GM19099 (cell line): ENCODE data around the gene DDX18.

Experiments
- POLR2A ChIP-seq: IDR thresholded peaks from 3 replicates; pipeline ENCODE4 v1.6.1; 2011; ENCODE audit warnings: low read depth; ENCODE audit not compliant: insufficient read length; ENCODE audit errors: extremely low read depth

Gene DDX18

DNA sequence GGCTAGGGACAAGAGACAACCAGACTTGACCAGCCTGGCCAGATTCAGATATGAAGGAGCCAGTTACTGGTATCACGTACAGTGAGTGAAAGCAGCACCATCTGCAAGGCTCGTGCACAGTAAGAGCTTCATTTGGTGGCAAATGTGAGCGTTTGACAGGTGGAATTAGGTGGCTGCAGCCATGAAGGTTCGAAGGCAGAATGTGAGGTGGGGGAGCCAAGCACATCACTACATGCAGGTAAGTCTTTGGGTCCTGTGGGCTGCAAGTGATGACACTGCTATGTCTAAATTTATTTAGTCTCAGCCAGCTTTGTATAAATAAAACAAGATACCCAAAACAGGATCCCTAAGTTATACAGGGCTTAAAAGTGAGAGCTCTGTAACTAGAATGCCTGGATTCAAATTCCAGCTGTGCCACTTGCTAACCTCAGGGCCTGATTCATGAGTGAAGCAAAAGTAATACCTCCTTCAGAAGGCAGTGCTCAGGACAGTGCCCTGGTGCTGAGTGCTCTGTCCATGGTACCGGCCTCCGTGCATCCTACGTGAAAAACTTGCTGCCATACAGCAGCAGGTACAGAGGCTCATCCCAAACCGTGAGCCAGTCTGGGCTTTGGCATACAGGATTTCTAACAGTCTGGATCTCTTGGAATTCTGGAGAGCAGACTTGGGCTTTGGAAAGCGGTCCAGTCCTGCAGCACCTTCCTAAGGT lies 18.6 kb downstream of the DDX18 start:
- no peak for TF ChIP-seq POLR2A

- TF ChIP-seq POLR2A, result no peak
Measured at GRCh38 chr2:117833911-117834310, 19.4 kb downstream of the DDX18 start.

DNA sequence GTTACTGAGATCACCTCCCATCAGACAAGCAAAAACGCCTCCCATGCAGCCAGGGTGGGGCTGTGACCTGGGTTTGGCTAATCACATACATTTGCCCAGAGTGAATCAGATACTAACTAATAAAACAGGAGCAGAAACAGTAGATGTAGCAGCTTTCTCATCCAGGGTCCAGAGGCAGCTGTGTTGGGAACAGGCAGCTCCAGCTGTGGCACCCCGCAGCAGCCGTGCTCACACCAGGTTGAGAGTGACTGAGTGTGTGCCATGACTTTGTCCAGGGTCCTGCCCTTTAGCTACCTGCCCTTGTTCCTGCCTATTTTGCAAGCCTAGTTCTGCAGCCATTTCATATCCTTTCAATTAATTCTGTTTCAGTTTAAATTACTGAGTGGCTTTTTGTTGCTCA lies 20.5 kb downstream of the DDX18 start:
- TF ChIP-seq POLR2A, result no peak

- no peak for TF ChIP-seq POLR2A
Measured at GRCh38 chr2:117835990-117836760, 21.7 kb downstream of the DDX18 start.

- no peak for TF ChIP-seq POLR2A
Measured at GRCh38 chr2:117845304-117845703, 30.8 kb downstream of the DDX18 start.

- no peak for TF ChIP-seq POLR2A
Measured at GRCh38 chr2:117850015-117850414, 35.5 kb downstream of the DDX18 start.

DNA sequence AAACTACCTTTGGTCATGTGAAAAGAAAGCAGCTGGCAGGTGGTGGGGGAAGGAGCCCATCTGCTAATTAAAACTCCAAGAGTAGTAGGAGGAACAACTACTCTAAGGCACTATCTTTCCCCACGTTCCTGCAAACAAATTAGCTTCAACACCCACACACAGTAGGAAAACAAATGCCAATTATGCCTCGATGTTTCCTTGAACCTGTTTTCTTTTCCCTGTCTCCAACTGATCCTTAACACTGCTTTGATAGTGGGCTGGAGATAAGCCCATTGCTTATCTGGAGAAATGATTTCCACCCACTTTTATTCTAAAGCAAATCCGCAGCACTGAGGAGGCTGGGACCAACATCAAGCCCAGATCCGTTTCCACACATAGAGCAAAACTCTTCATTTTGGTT lies 36.0 kb downstream of the DDX18 start:
- no peak for TF ChIP-seq POLR2A

GRCh38 chr2:117851969-117852368 lies 37.5 kb downstream of the DDX18 start:
- TF ChIP-seq POLR2A, result no peak

DNA sequence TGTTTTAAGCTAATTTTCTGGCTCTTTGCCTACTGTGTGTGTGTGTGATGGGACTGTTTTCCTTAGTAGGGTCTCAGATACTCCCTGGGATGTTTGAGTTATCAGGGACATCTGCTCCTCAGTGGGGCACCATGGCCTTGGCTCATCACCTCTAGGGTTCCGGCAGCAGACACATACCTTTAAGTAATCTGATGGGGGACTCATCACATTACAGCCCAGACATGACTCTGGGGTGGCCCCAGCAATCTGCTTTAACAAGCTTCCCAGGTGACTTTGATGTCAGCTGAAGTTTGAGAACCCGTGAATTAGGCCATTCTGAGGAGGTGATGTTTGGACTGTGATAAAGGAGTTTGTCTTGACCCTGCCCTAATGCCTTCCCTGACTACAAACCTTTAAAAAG lies 38.8 kb downstream of the DDX18 start:
- TF ChIP-seq POLR2A, result no peak

- TF ChIP-seq POLR2A, result no peak
Measured at GRCh38 chr2:117853873-117854272, 39.4 kb downstream of the DDX18 start.

- no peak for TF ChIP-seq POLR2A
Measured at GRCh38 chr2:117854610-117855009, 40.1 kb downstream of the DDX18 start.

DNA sequence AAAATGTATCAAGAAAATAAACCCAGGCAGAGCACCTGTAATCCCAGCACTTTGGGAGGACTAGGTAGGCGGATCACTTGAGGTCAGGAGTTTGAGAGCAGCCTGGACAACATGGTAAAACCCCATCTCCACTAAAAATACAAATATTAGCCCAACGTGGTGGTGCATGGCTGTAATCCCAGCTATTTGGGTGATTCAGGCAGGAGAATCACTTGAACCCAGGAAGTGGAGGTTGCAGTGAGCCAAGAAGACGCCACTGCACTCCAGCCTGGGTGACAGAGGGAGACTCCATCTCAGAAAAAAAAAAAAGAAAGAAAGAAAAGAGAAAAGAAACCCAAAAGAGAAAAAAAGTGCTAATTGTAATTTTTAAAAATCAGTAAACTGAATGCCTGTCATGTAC lies 41.4 kb downstream of the DDX18 start:
- no peak for TF ChIP-seq POLR2A

DNA sequence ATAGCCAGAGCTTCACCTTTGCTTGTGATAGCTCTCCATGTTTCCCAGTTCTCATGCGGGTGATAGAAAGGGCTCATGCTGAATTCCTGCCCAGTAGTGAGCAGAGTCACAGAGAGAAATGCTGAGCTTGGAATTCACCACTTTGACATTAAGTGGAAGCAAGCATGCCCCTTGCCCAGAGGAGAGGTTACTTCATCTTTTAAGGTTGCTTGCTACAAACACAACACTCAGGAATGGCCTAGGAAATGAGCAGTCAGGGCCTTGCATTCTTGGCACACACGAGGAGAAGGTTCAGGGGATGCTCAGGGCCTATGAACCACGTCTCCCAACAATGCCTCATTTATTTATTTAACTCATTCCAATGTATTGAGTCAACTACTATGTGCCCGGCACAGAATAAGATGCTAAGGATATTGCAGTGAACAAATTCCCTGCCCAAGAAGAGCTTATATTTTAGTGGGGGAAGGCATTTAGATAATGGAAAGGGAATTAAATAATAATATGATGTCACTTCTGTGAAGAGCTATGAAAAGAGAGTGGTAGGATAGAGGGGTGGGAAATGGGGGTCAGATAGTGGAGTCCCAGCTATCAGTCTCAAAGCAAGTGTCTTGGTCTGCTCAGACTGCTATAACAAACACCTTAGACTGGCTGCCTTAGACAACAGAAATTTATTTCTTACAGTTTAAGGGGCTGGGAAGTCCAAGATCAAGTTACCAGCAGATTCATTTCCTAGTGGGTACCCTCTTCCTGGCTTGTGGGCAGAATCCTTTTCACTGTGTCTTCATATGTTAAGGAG lies 42.1 kb downstream of the DDX18 start:
- no peak for TF ChIP-seq POLR2A

GRCh38 chr2:117858336-117858735 lies 43.8 kb downstream of the DDX18 start:
- TF ChIP-seq POLR2A, result no peak

- no peak for TF ChIP-seq POLR2A
Measured at GRCh38 chr2:117858892-117859531, 44.5 kb downstream of the DDX18 start.
